ENCODE data around the gene MTX1. TPM values are rescaled to one million over a fixed set of nuclear protein-coding genes. Genes with fewer than 3 reads are reported as not detected.

The MTX1 gene
- total and polyA plus RNA-seq, 9 donors = 19.6 to 24.5 (median 21.7) TPM

GRCh38 chr1:155173478-155174323 lies 34.8 kb upstream of the MTX1 start, which contains the start of gene TRIM46:
Gene TRIM46, plus strand, starts transcription at chr1:155173849. Its CDS starts 118 bp downstream, at chr1:155173967.
- H3K27me3 ChIP-seq (ENCODE audit: control insufficient read depth, insufficient read depth, low read length) = peaks cover 19% of the 10 kb centered on the region
- peaks cover 25% of the 10 kb centered on the region for H3K4me1 ChIP-seq (ENCODE audit: control insufficient read depth, insufficient read depth, low read length)
- WGBS (ENCODE audit: insufficient coverage) = under 1% methylated on average over 28 of the region's 38 CpGs
- peak within 1 kb of the TSS; percentile 89 for H3K27ac ChIP-seq (ENCODE audit: low read length)
- peak; percentile 36 for DNase-seq
- peak within 1 kb of the TSS; percentile 65 for H3K4me3 ChIP-seq (ENCODE audit: low read length)
- peaks cover 27% of the 10 kb centered on the region for H3K36me3 ChIP-seq (ENCODE audit: control insufficient read depth, insufficient read depth, low read length)
- no peaks in the 10 kb centered on the region for H3K9me3 ChIP-seq (replicated peaks; ENCODE audit: control insufficient read depth, low read depth, low read length)

DNA sequence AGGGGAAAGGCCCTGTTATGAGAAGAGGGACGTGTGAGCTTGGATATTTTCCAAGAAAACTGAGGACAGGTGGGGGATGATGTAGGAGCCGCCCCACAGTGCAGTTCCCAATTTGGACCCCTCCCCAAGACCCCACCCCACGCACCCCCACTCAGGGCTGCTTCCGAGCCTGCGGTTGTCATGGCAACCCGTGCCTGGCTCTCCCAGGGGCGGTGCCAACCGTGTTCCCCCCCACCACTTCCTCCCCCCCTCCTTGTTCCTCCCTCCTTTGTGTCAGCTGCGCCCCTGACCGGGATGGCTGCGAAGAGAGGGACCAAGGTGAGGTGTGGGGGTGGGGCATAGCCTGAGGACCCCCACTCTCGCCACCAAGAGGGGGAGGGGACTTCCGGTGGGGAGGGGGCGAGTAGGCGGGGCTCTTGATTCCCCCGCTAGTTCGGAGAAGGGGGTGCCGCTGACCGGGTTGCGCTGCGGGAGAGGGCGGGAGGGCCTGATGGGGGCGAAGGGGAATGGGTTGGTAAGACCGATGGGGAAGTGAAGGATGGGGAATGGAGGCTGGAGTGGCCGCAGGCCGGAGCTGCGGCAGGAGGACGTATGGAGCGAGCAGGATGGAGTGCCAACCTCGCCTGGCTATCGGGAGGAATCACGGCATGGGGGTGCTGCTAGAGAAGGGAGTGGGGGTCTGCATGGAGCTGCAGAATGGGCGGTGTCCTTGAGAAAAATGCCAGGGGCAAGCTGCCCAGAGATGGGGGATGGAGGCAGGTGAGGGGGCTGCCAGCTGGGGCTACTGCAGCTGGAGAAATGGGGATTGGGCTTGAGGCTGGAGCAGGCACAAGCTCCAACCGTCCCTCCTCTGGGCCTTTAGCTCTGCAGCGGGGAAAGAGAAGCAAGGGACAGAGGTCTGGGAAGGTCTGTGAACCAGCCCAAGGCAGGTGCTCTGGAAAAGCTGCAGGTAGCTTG lies 33.9 kb upstream of the MTX1 start:
- 3% methylated on average over 23 of the region's 35 CpGs for WGBS (ENCODE audit: insufficient coverage)
- H3K36me3 ChIP-seq (ENCODE audit: control insufficient read depth, insufficient read depth, low read length) = peaks cover 18% of the 10 kb centered on the region
- H3K4me3 ChIP-seq (ENCODE audit: low read length) = peak overlapping the region; percentile 4
- peak; percentile 31 for DNase-seq
- peaks cover 19% of the 10 kb centered on the region for H3K27me3 ChIP-seq (ENCODE audit: control insufficient read depth, insufficient read depth, low read length)
- H3K4me1 ChIP-seq (ENCODE audit: control insufficient read depth, insufficient read depth, low read length) = peaks cover 25% of the 10 kb centered on the region
- H3K9me3 ChIP-seq (replicated peaks; ENCODE audit: control insufficient read depth, low read depth, low read length) = no peaks in the 10 kb centered on the region
- H3K27ac ChIP-seq (ENCODE audit: low read length) = no peak overlapping the region

GRCh38 chr1:155175281-155175926 lies 33.1 kb upstream of the MTX1 start:
- Histone ChIP-seq H3K27me3 (ENCODE audit: control insufficient read depth, insufficient read depth, low read length) (peaks cover 19% of the 10 kb centered on the region), H3K9me3 (replicated peaks; ENCODE audit: control insufficient read depth, low read depth, low read length) (no peaks in the 10 kb centered on the region), H3K27ac (ENCODE audit: low read length) (no peak overlapping the region), H3K4me1 (ENCODE audit: control insufficient read depth, insufficient read depth, low read length) (peaks cover 25% of the 10 kb centered on the region), H3K4me3 (ENCODE audit: low read length) (no peak overlapping the region), H3K36me3 (ENCODE audit: control insufficient read depth, insufficient read depth, low read length) (peaks cover 10% of the 10 kb centered on the region)
- DNase-seq = peak; percentile 18
- WGBS (ENCODE audit: insufficient coverage) = 90% methylated on average over 1 of the region's 12 CpGs

DNA sequence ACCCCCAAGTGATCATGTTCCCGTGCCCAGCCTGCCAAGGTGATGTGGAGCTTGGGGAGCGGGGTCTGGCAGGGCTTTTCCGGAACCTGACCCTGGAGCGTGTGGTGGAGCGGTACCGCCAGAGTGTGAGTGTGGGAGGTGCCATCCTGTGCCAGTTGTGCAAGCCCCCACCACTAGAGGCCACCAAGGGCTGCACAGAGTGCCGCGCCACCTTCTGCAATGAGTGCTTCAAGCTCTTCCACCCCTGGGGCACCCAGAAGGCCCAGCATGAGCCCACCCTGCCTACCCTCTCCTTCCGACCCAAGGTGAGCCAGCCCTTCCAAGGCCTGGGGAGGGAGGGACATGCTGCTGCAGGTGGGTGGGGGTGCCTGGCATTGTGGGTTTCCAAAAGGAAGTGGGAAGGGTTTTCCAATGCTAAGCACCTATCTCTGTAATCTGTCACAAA lies 32.5 kb upstream of the MTX1 start:
- no peak overlapping the region for H3K27ac ChIP-seq (ENCODE audit: low read length)
- H3K4me3 ChIP-seq (ENCODE audit: low read length) = no peak overlapping the region
- peaks cover 19% of the 10 kb centered on the region for H3K27me3 ChIP-seq (ENCODE audit: control insufficient read depth, insufficient read depth, low read length)
- WGBS (ENCODE audit: insufficient coverage) = 100% methylated on average over 4 of the region's 9 CpGs
- H3K36me3 ChIP-seq (ENCODE audit: control insufficient read depth, insufficient read depth, low read length) = peaks cover 5% of the 10 kb centered on the region
- H3K4me1 ChIP-seq (ENCODE audit: control insufficient read depth, insufficient read depth, low read length) = peaks cover 25% of the 10 kb centered on the region
- no peaks in the 10 kb centered on the region for H3K9me3 ChIP-seq (replicated peaks; ENCODE audit: control insufficient read depth, low read depth, low read length)
- DNase-seq = peak; percentile 18

GRCh38 chr1:155176544-155177071 lies 31.9 kb upstream of the MTX1 start:
- peaks cover 25% of the 10 kb centered on the region for H3K4me1 ChIP-seq (ENCODE audit: control insufficient read depth, insufficient read depth, low read length)
- H3K27ac ChIP-seq (ENCODE audit: low read length) = no peak overlapping the region
- H3K27me3 ChIP-seq (ENCODE audit: control insufficient read depth, insufficient read depth, low read length) = peaks cover 19% of the 10 kb centered on the region
- WGBS (ENCODE audit: insufficient coverage) = 97% methylated on average over 5 of the region's 8 CpGs
- peaks cover under 1% of the 10 kb centered on the region for H3K36me3 ChIP-seq (ENCODE audit: control insufficient read depth, insufficient read depth, low read length)
- peak; percentile 80 for DNase-seq
- no peaks in the 10 kb centered on the region for H3K9me3 ChIP-seq (replicated peaks; ENCODE audit: control insufficient read depth, low read depth, low read length)
- H3K4me3 ChIP-seq (ENCODE audit: low read length) = no peak overlapping the region

DNA sequence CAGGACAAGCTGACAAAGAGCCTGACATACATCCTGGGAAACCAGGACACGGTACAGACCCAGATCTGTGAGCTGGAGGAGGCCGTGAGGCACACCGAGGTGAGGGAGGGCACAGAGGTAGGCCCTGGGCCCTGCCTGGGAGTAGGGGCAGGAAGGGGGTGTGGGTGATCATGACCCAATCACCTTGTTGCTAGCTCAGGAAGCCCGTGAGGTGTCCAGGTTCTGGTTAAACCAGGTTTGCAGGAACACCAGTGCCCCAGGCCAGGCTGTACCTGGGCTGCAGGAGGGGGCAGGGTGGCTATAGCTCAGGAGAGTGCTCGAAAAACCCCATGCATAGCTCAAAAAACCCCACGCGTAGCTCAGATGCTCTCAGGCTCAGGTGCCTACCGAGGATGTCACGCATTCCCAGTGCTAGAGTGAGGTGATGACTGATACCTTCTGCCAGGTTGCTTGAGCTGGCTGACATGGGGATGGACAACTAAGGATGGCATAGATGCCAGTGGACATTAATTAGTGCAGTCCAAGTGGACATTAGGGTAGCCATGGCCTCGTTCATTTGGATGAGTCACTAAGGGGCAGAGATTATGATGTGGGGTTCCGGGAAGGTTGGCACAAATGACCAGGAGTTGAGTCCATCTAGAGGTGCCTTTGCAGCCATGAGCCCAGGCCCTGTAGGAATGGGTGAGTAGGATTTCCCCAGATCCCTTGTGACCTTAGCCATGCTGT lies 31.1 kb upstream of the MTX1 start:
- peaks cover 21% of the 10 kb centered on the region for H3K4me1 ChIP-seq (ENCODE audit: control insufficient read depth, insufficient read depth, low read length)
- WGBS (ENCODE audit: insufficient coverage) = 82% methylated on average over 10 of the region's 11 CpGs
- H3K4me3 ChIP-seq (ENCODE audit: low read length) = no peak overlapping the region

DNA sequence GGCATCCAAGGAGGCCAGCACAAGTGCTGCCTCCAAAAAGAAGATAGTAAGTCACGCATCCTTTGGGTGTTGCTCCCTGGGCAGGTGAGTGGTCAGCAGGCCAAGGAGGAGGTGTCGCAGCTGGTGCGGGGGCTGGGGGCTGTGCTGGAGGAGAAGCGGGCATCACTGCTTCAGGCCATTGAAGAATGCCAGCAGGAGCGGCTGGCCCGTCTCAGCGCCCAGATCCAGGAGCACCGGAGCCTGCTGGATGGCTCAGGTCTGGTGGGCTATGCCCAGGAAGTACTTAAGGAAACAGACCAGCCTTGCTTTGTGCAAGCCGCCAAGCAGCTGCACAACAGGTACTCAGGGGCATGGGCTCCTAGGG lies 30.6 kb upstream of the MTX1 start:
- Histone ChIP-seq H3K4me1 (ENCODE audit: control insufficient read depth, insufficient read depth, low read length) (peaks cover 18% of the 10 kb centered on the region), H3K36me3 (ENCODE audit: control insufficient read depth, insufficient read depth, low read length) (no peaks in the 10 kb centered on the region), H3K27ac (ENCODE audit: low read length) (no peak overlapping the region), H3K27me3 (ENCODE audit: control insufficient read depth, insufficient read depth, low read length) (peaks cover 19% of the 10 kb centered on the region), H3K9me3 (replicated peaks; ENCODE audit: control insufficient read depth, low read depth, low read length) (no peaks in the 10 kb centered on the region), H3K4me3 (ENCODE audit: low read length) (no peak overlapping the region)
- peak; percentile 9 for DNase-seq
- WGBS (ENCODE audit: insufficient coverage) = 93% methylated on average over 9 of the region's 9 CpGs

More for the DNA sequence above, 31.1 kb upstream of the MTX1 start:
- H3K36me3 ChIP-seq (ENCODE audit: control insufficient read depth, insufficient read depth, low read length) = no peaks in the 10 kb centered on the region
- H3K9me3 ChIP-seq (replicated peaks; ENCODE audit: control insufficient read depth, low read depth, low read length) = no peaks in the 10 kb centered on the region
- peaks cover 19% of the 10 kb centered on the region for H3K27me3 ChIP-seq (ENCODE audit: control insufficient read depth, insufficient read depth, low read length)
- DNase-seq = peak; percentile 13
- no peak overlapping the region for H3K27ac ChIP-seq (ENCODE audit: low read length)

DNA sequence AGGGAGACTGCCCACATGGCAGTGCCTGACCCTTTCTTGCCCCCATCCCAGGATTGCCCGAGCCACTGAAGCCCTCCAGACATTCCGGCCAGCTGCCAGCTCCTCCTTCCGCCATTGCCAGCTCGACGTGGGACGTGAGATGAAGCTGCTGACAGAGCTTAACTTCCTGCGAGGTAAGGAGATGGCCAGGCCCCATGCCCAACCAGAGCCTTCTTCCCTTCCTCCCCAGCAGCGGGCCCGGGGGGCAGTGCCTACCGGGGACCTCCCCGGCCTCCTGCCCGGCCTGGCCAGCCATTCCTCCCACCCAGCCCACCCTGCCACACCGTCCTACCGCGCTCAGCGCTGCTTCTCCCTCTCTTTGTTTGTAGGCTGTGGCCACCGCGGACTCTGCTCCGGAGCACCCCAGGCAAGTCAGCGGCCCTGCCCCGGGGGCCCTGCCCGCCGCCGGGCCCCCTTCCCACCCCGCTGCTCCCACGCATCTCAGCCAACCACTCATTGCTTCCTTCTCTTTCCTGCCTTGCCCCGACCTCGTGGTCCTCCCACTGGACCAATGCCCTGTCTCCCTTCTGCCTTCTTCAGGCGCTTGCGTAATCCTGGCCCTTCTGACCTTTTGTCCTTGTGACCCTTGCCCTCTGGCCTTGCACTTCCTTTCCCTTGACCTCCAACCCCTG lies 29.9 kb upstream of the MTX1 start:
- peaks cover 15% of the 10 kb centered on the region for H3K4me1 ChIP-seq (ENCODE audit: control insufficient read depth, insufficient read depth, low read length)
- H3K27ac ChIP-seq (ENCODE audit: low read length) = no peak overlapping the region
- H3K9me3 ChIP-seq (replicated peaks; ENCODE audit: control insufficient read depth, low read depth, low read length) = no peaks in the 10 kb centered on the region
- peak; percentile 11 for DNase-seq
- peaks cover 19% of the 10 kb centered on the region for H3K27me3 ChIP-seq (ENCODE audit: control insufficient read depth, insufficient read depth, low read length)
- H3K36me3 ChIP-seq (ENCODE audit: control insufficient read depth, insufficient read depth, low read length) = no peaks in the 10 kb centered on the region
- 87% methylated on average over 27 of the region's 30 CpGs for WGBS (ENCODE audit: insufficient coverage)
- no peak overlapping the region for H3K4me3 ChIP-seq (ENCODE audit: low read length)
